Mesendoderm (in vitro differentiated cells): Measurements from ENCODE around the gene TRIM68.

Experiments
- DNase-seq: peaks from one replicate; pipeline ENCODE4 v3.0.0; 2013
- H2AK5ac ChIP-seq: 2 replicates; pipeline ENCODE4 v1.6.1; 2013; ENCODE audit warnings: low read length, inconsistent platforms
- H2BK120ac ChIP-seq: 2 replicates; pipeline ENCODE4 v1.6.1; 2013; ENCODE audit warnings: low read depth, mild to moderate bottlenecking, low read length, moderate library complexity, mixed read lengths
- H2BK15ac ChIP-seq: replicated peaks from 2 replicates; pipeline ENCODE4 v1.6.1; 2013; ENCODE audit warnings: low read depth, mild to moderate bottlenecking, moderate library complexity
- H2BK5ac ChIP-seq: 2 replicates; pipeline ENCODE4 v1.6.1; 2013; ENCODE audit warnings: low read length, inconsistent platforms
- H3K18ac ChIP-seq: 2 replicates; pipeline ENCODE4 v1.6.1; 2013; ENCODE audit warnings: mild to moderate bottlenecking, low read length, mixed read lengths
- H3K23ac ChIP-seq: one replicate; pipeline ENCODE4 v1.6.1; 2013; ENCODE audit warnings: low read length
- H3K27ac ChIP-seq: 2 replicates; pipeline ENCODE4 v1.5.1; 2013; ENCODE audit warnings: low read depth, mild to moderate bottlenecking, inconsistent platforms, low read length, moderate library complexity
- H3K27me3 ChIP-seq: 2 replicates; pipeline ENCODE4 v1.6.1; 2013; ENCODE audit warnings: low read length, control low read depth, mild to moderate bottlenecking, inconsistent platforms; ENCODE audit not compliant: insufficient read depth, poor library complexity
- H3K36me3 ChIP-seq: 2 replicates; pipeline ENCODE4 v1.6.1; 2013; ENCODE audit warnings: low read length, inconsistent platforms; ENCODE audit not compliant: control insufficient read depth, insufficient read depth
- H3K4ac ChIP-seq: one replicate; pipeline ENCODE4 v1.6.1; 2013; ENCODE audit warnings: low read depth, mild to moderate bottlenecking, low read length, moderate library complexity
- H3K4me1 ChIP-seq: 2 replicates; pipeline ENCODE4 v1.6.1; 2013; ENCODE audit warnings: low read depth, low read length, inconsistent platforms; ENCODE audit not compliant: control insufficient read depth
- H3K4me2 ChIP-seq: 2 replicates; pipeline ENCODE4 v1.6.1; 2013; ENCODE audit warnings: low read length
- H3K4me3 ChIP-seq: 2 replicates; pipeline ENCODE4 v1.5.1; 2013; ENCODE audit warnings: mild to moderate bottlenecking, low read length
- H3K56ac ChIP-seq: one replicate; pipeline ENCODE4 v1.6.1; 2013; ENCODE audit warnings: low read length
- H3K79me1 ChIP-seq: 2 replicates; pipeline ENCODE4 v1.6.1; 2013; ENCODE audit warnings: low read length, inconsistent platforms
- H3K79me2 ChIP-seq: 2 replicates; pipeline ENCODE4 v1.6.1; 2013; ENCODE audit warnings: mild to moderate bottlenecking, low read length; ENCODE audit not compliant: control insufficient read depth, insufficient read depth
- H3K9ac ChIP-seq: 2 replicates; pipeline ENCODE4 v1.6.1; 2013; ENCODE audit warnings: low read length, inconsistent platforms
- H4K5ac ChIP-seq: one replicate; pipeline ENCODE4 v1.6.1; 2013; ENCODE audit warnings: low read length
- H4K8ac ChIP-seq: one replicate; pipeline ENCODE4 v1.6.1; 2013; ENCODE audit warnings: low read depth, mild to moderate bottlenecking, control low read depth, low read length, moderate library complexity
- WGBS: extraction: QIAGEN DNeasy Blood & Tissue Kit; methylation state at CpG from one replicate; pipeline ENCODE4 v1.1.7; 2013; ENCODE audit warnings: low lambda C conversion rate, missing lambda C conversion rate; ENCODE audit not compliant: insufficient coverage; ENCODE audit errors: extremely low coverage; 5-methylcytosine and 5-hydroxymethylcytosine counted together

Gene TRIM68

DNA sequence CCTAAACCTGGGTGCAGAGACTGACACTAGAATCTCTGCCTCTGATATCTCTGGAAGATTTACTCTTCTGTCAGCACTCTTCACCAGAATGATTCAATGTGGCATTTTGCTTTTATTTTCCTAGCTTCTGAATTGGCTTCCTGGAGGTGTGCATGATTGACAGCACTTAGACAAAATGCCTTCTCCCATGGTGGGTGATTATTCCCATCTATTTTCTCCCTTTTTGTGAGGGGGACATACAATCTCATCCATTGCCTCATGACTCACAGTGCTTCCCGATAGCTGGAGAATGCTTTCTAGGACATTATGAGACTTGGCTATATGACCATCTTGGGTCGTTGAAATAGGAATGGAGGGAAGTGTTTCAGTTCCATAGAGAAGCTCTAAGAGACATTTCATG, 4.0 kb upstream of the TRIM68 start:
- H3K9ac ChIP-seq = no peak overlapping the region
- H3K27ac ChIP-seq = no peak overlapping the region
- H3K23ac ChIP-seq = no peak overlapping the region
- no peak overlapping the region for H3K4ac ChIP-seq
- no CpG with 5 or more reads among the region's 2 CpGs for WGBS
- H3K79me2 ChIP-seq = no peaks in the 10 kb centered on the region
- no peak overlapping the region for H3K18ac ChIP-seq
- H3K56ac ChIP-seq = no peak overlapping the region
- H3K36me3 ChIP-seq = no peaks in the 10 kb centered on the region
- H2AK5ac ChIP-seq = no peak overlapping the region
- no peak overlapping the region for H3K4me2 ChIP-seq
- no peak for DNase-seq
- no peak overlapping the region for H4K8ac ChIP-seq
- H4K5ac ChIP-seq = no peak overlapping the region
- H3K4me1 ChIP-seq = peaks cover 1% of the 10 kb centered on the region
- no peak overlapping the region for H2BK120ac ChIP-seq
- H3K4me3 ChIP-seq = no peak overlapping the region
- no peaks in the 10 kb centered on the region for H3K79me1 ChIP-seq
- H3K27me3 ChIP-seq = no peaks in the 10 kb centered on the region
- no peak overlapping the region for H2BK5ac ChIP-seq
- H2BK15ac ChIP-seq = no peak overlapping the region

DNA sequence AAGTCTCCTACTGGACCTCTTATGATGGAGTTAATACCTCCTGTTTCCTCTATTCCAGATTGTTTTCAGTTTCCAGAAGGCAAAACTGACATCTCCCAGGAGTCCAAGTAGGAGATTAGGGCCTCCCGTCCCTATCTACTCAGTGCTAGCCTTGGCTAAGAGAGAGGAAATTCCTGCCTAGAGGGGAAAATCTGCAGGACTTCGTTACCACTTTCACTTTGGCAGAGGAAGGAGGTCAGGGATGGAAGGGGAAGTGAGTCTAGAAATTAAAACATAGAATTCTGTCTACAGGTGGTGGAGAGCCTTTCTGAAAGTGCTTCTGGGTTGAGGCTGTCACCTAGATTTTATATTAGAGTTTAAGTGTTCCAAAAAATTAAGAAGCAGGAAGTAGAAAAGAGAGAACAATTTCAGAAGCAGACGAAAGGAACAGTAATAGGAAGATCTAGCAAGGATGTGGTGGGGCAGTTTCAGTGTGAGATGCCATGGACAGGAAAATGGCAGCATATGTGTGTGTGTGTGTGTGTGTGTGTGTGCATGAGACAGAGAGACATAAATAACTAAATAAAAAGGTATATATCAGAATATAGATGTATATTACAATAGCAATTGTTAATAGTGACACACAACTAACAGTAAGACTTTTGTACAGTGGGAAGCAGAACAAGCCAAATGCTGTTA, 2.4 kb upstream of the TRIM68 start:
- Histone ChIP-seq H2BK120ac (no peak overlapping the region), H4K5ac (no peak overlapping the region), H3K23ac (no peak overlapping the region), H3K56ac (no peak overlapping the region), H3K4me2 (no peak overlapping the region), H4K8ac (no peak overlapping the region), H3K27ac (no peak overlapping the region), H3K4ac (no peak overlapping the region), H3K4me1 (peaks cover 2% of the 10 kb centered on the region), H3K18ac (no peak overlapping the region), H3K9ac (no peak overlapping the region), H2AK5ac (no peak overlapping the region), H3K36me3 (no peaks in the 10 kb centered on the region), H3K4me3 (no peak overlapping the region), H3K27me3 (no peaks in the 10 kb centered on the region), H3K79me2 (no peaks in the 10 kb centered on the region), H2BK15ac (no peak overlapping the region), H3K79me1 (no peaks in the 10 kb centered on the region), H2BK5ac (no peak overlapping the region)
- WGBS = no CpG with 5 or more reads among the region's 3 CpGs
- DNase-seq = peak; percentile 3

GRCh38 chr11:4607096-4607495, 935 bp downstream of the TRIM68 start:
- DNase-seq = no peak

DNA sequence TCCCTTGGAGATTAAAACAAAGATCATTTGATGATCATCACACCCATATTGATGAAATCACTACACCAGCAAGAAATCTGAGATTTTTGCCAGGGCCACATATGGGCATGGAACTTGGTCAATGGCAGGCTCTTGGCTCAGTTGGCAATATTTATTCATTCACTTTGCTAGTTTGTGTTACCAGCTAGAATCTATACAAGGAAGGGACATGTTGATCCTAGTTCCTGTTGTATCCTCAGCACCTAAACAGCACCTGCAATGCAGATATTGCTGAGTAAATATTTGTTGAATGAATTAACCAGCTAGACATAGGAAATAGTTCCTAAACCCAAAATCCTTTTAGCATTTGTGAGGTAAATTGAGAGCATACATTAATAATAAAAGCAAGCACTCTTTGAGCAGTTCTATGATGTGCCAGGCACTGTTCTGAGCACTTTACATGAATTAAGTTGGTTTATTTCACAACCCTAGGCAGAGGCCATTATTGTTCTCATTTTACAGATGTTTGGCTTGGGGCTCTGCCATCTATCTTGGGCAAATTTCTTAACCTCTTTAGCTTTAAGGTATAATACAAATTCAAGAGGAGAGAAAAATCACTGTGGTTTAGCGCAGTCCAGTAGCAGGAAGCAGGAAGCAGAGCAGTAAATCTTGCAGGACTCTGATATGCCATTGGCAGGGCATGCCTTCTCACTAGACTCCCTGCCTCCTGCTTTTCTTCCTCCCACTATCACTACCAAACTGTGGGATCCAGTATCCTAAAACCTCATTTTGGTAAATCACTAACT, 1.6 kb downstream of the TRIM68 start:
- Histone ChIP-seq H3K4me3 (no peak overlapping the region), H3K27ac (no peak overlapping the region)

More at GRCh38 chr11:4607096-4607495, 935 bp downstream of the TRIM68 start:
- no peak overlapping the region for H3K23ac ChIP-seq
- no CpG with 5 or more reads among the region's 6 CpGs for WGBS
- H2BK15ac ChIP-seq = no peak overlapping the region
- H4K8ac ChIP-seq = no peak overlapping the region
- no peak overlapping the region for H2AK5ac ChIP-seq
- H3K56ac ChIP-seq = no peak overlapping the region
- no peak overlapping the region for H2BK120ac ChIP-seq
- no peaks in the 10 kb centered on the region for H3K27me3 ChIP-seq
- no peak overlapping the region for H3K27ac ChIP-seq
- H3K79me2 ChIP-seq = no peaks in the 10 kb centered on the region
- H3K9ac ChIP-seq = no peak overlapping the region
- no peak overlapping the region for H3K18ac ChIP-seq
- peak overlapping the region; percentile 5 for H3K4me2 ChIP-seq
- H2BK5ac ChIP-seq = no peak overlapping the region
- H3K36me3 ChIP-seq = no peaks in the 10 kb centered on the region
- no peaks in the 10 kb centered on the region for H3K79me1 ChIP-seq
- H3K4me3 ChIP-seq = no peak overlapping the region
- peaks cover 2% of the 10 kb centered on the region for H3K4me1 ChIP-seq
- H3K4ac ChIP-seq = no peak overlapping the region
- H4K5ac ChIP-seq = no peak overlapping the region

DNA sequence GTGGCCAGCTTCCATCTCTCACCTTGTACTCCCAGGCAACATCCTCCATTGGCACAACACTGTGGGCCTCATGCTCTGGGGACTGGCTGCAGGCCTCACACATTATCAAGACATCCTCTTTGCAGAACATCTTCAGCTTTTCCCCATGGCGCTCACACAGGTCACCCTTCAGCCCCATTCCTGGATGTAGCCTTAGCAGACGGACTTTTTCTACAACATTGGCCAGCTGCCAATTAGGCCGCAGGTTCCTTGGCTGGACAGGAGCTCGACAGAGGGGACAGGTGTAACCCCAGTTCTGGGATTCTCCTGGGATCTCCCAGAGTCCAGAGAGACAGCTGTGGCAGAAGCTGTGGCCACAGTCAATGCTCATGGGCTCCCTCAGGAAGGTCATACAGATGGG, 3.0 kb downstream of the TRIM68 start:
- Histone ChIP-seq H3K79me1 (no peaks in the 10 kb centered on the region), H2BK15ac (no peak overlapping the region), H2BK5ac (no peak overlapping the region), H3K18ac (no peak overlapping the region), H4K8ac (no peak overlapping the region), H3K4me1 (peaks cover 2% of the 10 kb centered on the region), H2BK120ac (no peak overlapping the region), H3K27me3 (no peaks in the 10 kb centered on the region), H3K4ac (no peak overlapping the region), H4K5ac (no peak overlapping the region), H3K56ac (no peak overlapping the region), H3K4me2 (no peak overlapping the region), H3K27ac (no peak overlapping the region), H3K36me3 (no peaks in the 10 kb centered on the region), H3K23ac (no peak overlapping the region), H3K79me2 (no peaks in the 10 kb centered on the region), H2AK5ac (no peak overlapping the region), H3K4me3 (no peak overlapping the region), H3K9ac (no peak overlapping the region)
- no CpG with 5 or more reads among the region's 4 CpGs for WGBS
- DNase-seq = no peak

More for the DNA sequence above, 1.6 kb downstream of the TRIM68 start:
- no CpG with 5 or more reads among the region's 1 CpG for WGBS
- Histone ChIP-seq H3K56ac (no peak overlapping the region), H3K4me2 (no peak overlapping the region), H2AK5ac (no peak overlapping the region), H2BK5ac (no peak overlapping the region), H2BK120ac (no peak overlapping the region), H3K27me3 (no peaks in the 10 kb centered on the region), H3K18ac (no peak overlapping the region), H3K79me1 (no peaks in the 10 kb centered on the region), H3K4ac (no peak overlapping the region), H3K23ac (no peak overlapping the region), H4K5ac (no peak overlapping the region), H3K36me3 (no peaks in the 10 kb centered on the region), H3K4me1 (peaks cover 2% of the 10 kb centered on the region), H3K9ac (no peak overlapping the region), H2BK15ac (no peak overlapping the region), H4K8ac (no peak overlapping the region), H3K79me2 (no peaks in the 10 kb centered on the region)
- no peak for DNase-seq
